Sciatic nerve (tissue), 2 donors: ENCODE measurements around the gene TDRKH. TPM values are rescaled to one million over a fixed set of nuclear protein-coding genes. Genes with fewer than 3 reads are reported as not detected.
"Not testable (repeated sequence)": the region's sequence is repeated elsewhere in the genome, so short reads cannot be mapped to it uniquely, and the experiment has no call there.

Source experiments
- ATAC-seq: fragments of 200-7000 bp; cut with Tn5 transposase; one replicate; pipeline ENCODE4 v1.9.1; 2020; ENCODE audit warnings: mild to moderate bottlenecking, moderate library complexity
- DNase-seq: peaks from one replicate; pipeline ENCODE4 v3.0.0-alpha.2; 2020; ENCODE audit warnings: low spot score
- intact Hi-C: fragments of 100-400 bp; cut with DNase I; formaldehyde crosslinking; loops from one replicate; pipeline ENCODE4 v1.14.2; 2022
- total RNA-seq: library from RNA; stranded (reverse); fragmentation: NEBNext Ultra II Directional; extraction: Animal tissue kit (Norgen Biotek cat#: 25700); gene quantifications from one replicate; pipeline ENCODE4 v1.2.1, GENCODE V29; 2021
- donor health status: DM: no; HTN: no; CAD: no.
- donor health status: DM: no; HTN: no; CAD: no.

The TDRKH gene
- total RNA-seq, 1 donor from 2014 or later, result 13.2 TPM

- ATAC-seq (no peak), DNase-seq (no peak)
- intact Hi-C loops, result no loop called here
Observed at GRCh38 chr1:151775894-151776664, 14.2 kb downstream of the TDRKH start.

- intact Hi-C loops, result no loop called here
- DNase-seq (no peak), ATAC-seq (no peak)
Observed at GRCh38 chr1:151774256-151774922, 15.9 kb downstream of the TDRKH start.

- DNase-seq (no peak), ATAC-seq (no peak)
- intact Hi-C loops, result no loop called here
Observed at GRCh38 chr1:151773702-151774101, 16.6 kb downstream of the TDRKH start.

- intact Hi-C loops, DNase-seq, ATAC-seq: not testable (repeated sequence)
Observed at GRCh38 chr1:151769270-151769669, 21.0 kb downstream of the TDRKH start.

- ATAC-seq, intact Hi-C loops, DNase-seq: not testable (repeated sequence)
Observed at GRCh38 chr1:151768351-151769066, 21.8 kb downstream of the TDRKH start.

- ATAC-seq (no peak), DNase-seq (no peak)
- intact Hi-C loops, result no loop called here
Observed at GRCh38 chr1:151763990-151764389, 26.3 kb downstream of the TDRKH start.

GRCh38 chr1:151762941-151763921, 27.1 kb downstream of the TDRKH start, which contains the start of gene MRPL9:
TSS of gene MRPL9 (minus strand) at chr1:151763496. CDS start at chr1:151763479, 17 bp downstream.
- peak; percentile 98 for ATAC-seq
- intact Hi-C loops, result no loop called here
- peak; percentile 85 for DNase-seq

GRCh38 chr1:151760597-151761385, 29.5 kb downstream of the TDRKH start:
- intact Hi-C loops, result no loop called here
- DNase-seq (no peak), ATAC-seq (no peak)

GRCh38 chr1:151759241-151759640, 31.1 kb downstream of the TDRKH start:
- DNase-seq (no peak), ATAC-seq (no peak)
- intact Hi-C loops, result no loop called here

GRCh38 chr1:151756291-151756690, 34.0 kb downstream of the TDRKH start:
- DNase-seq (no peak), ATAC-seq (no peak)
- intact Hi-C loops, result no loop called here

GRCh38 chr1:151741516-151741915, 48.8 kb downstream of the TDRKH start:
- no peak for DNase-seq
- ATAC-seq, result no peak
- intact Hi-C loops, result no loop called here

- intact Hi-C loops, result loop anchor here (10.0 kb wide), 2 partner anchors 145 to 215 kb away; no protein-coding TSS in a partner anchor
- no peak for ATAC-seq
Observed at GRCh38 chr1:151739590-151740355, 50.5 kb downstream of the TDRKH start.

GRCh38 chr1:151737479-151737878, 52.8 kb downstream of the TDRKH start:
- no peak for ATAC-seq
- intact Hi-C loops, result loop anchor here (10.0 kb wide), 2 partner anchors 143 to 213 kb away; no protein-coding TSS in a partner anchor

More at GRCh38 chr1:151739590-151740355, 50.5 kb downstream of the TDRKH start:
- no peak for DNase-seq

GRCh38 chr1:151737026-151737425, 53.3 kb downstream of the TDRKH start:
- intact Hi-C loops, result loop anchor here (10.0 kb wide), 2 partner anchors 142 to 212 kb away; no protein-coding TSS in a partner anchor
- ATAC-seq, result no peak
- no peak for DNase-seq

More at GRCh38 chr1:151737479-151737878, 52.8 kb downstream of the TDRKH start:
- DNase-seq, result no peak

- intact Hi-C loops, result loop anchor here (10.0 kb wide), 2 partner anchors 139 to 209 kb away; no protein-coding TSS in a partner anchor
- DNase-seq, result not testable (repeated sequence)
Observed at GRCh38 chr1:151733995-151734394, 56.3 kb downstream of the TDRKH start.

GRCh38 chr1:151733126-151733525, 57.2 kb downstream of the TDRKH start:
- DNase-seq, result no peak
- no peak for ATAC-seq
- intact Hi-C loops, result loop anchor here (10.0 kb wide), 2 partner anchors 138 to 208 kb away; no protein-coding TSS in a partner anchor

More at GRCh38 chr1:151733995-151734394, 56.3 kb downstream of the TDRKH start:
- ATAC-seq, result not testable (repeated sequence)

GRCh38 chr1:151729966-151730291, 60.4 kb downstream of the TDRKH start:
- intact Hi-C loops, result loop anchor here (10.0 kb wide), 2 partner anchors 135 to 205 kb away; no protein-coding TSS in a partner anchor
- ATAC-seq, result no peak
- no peak for DNase-seq
